ENCODE data around the gene ST3GAL4.
"Not testable (repeated sequence)": the region's sequence is repeated elsewhere in the genome, so short reads cannot be mapped to it uniquely, and the experiment has no call there.

Gene ST3GAL4

GRCh38 chr11:126364735-126365134, 9.2 kb downstream of the ST3GAL4 start:
- not testable (repeated sequence) for DNase-seq (ENCODE audit: low read depth)

GRCh38 chr11:126365508-126365907, 10.0 kb downstream of the ST3GAL4 start:
- DNase-seq (ENCODE audit: low read depth), result not testable (repeated sequence)

- no peak for DNase-seq (ENCODE audit: low read depth)
Measured at GRCh38 chr11:126366064-126366822, 10.8 kb downstream of the ST3GAL4 start.

GRCh38 chr11:126366823-126367654, 11.6 kb downstream of the ST3GAL4 start:
- not testable (repeated sequence) for DNase-seq (ENCODE audit: low read depth)

- not testable (repeated sequence) for DNase-seq (ENCODE audit: low read depth)
Measured at GRCh38 chr11:126367806-126368205, 12.3 kb downstream of the ST3GAL4 start.

- DNase-seq (ENCODE audit: low read depth), result not testable (repeated sequence)
Measured at GRCh38 chr11:126368336-126369119, 13.0 kb downstream of the ST3GAL4 start.

GRCh38 chr11:126370016-126370415, 14.5 kb downstream of the ST3GAL4 start:
- DNase-seq (ENCODE audit: low read depth), result no peak

GRCh38 chr11:126371595-126371994, 16.1 kb downstream of the ST3GAL4 start:
- DNase-seq (ENCODE audit: low read depth), result no peak

- not testable (repeated sequence) for DNase-seq (ENCODE audit: low read depth)
Measured at GRCh38 chr11:126373389-126374066, 18.0 kb downstream of the ST3GAL4 start.

- not testable (repeated sequence) for DNase-seq (ENCODE audit: low read depth)
Measured at GRCh38 chr11:126374562-126375300, 19.2 kb downstream of the ST3GAL4 start.

GRCh38 chr11:126375726-126376125, 20.2 kb downstream of the ST3GAL4 start:
- DNase-seq (ENCODE audit: low read depth), result no peak

GRCh38 chr11:126378763-126379162, 23.3 kb downstream of the ST3GAL4 start:
- no peak for DNase-seq (ENCODE audit: low read depth)

- DNase-seq (ENCODE audit: low read depth), result no peak
Measured at GRCh38 chr11:126380909-126381308, 25.4 kb downstream of the ST3GAL4 start.

GRCh38 chr11:126381960-126382359, 26.5 kb downstream of the ST3GAL4 start:
- DNase-seq (ENCODE audit: low read depth), result not testable (repeated sequence)

- not testable (repeated sequence) for DNase-seq (ENCODE audit: low read depth)
Measured at GRCh38 chr11:126382641-126383040, 27.2 kb downstream of the ST3GAL4 start.

GRCh38 chr11:126383339-126384335, 28.2 kb downstream of the ST3GAL4 start:
- no peak for DNase-seq (ENCODE audit: low read depth)

GRCh38 chr11:126384449-126385070, 29.1 kb downstream of the ST3GAL4 start:
- DNase-seq (ENCODE audit: low read depth), result no peak

GRCh38 chr11:126385991-126386728, 30.7 kb downstream of the ST3GAL4 start:
- DNase-seq (ENCODE audit: low read depth), result no peak

GRCh38 chr11:126386729-126387071, 31.2 kb downstream of the ST3GAL4 start:
- not testable (repeated sequence) for DNase-seq (ENCODE audit: low read depth)

Measured in fibroblast of the conjunctiva (primary cell).